ENCODE results near the gene FOXP1. TPM values are rescaled to one million over a fixed set of nuclear protein-coding genes. Genes with fewer than 3 reads are reported as not detected.

Gene FOXP1
- polyA plus RNA-seq, 1 experiment: 56.6 TPM

- no peaks in the 10 kb centered on the region for H3K27me3 ChIP-seq (ENCODE audit: control insufficient read depth, insufficient read depth, low read length)
- no peak for DNase-seq (ENCODE audit: low read depth, low spot score)
- no peak overlapping the region for H3K27ac ChIP-seq (ENCODE audit: low read depth, low read length)
- no peak overlapping the region for H3K4me3 ChIP-seq (ENCODE audit: low read depth, low read length)
- TF ChIP-seq CTCF (IDR thresholded peaks at IDR 0.05; ENCODE audit: low read depth, low read length): no peak
- POLR2A ChIA-PET: interaction anchor here (0.7 kb wide), 1 partner anchor 117 kb away, joined by 4 read pairs; no protein-coding TSS in a partner anchor
- H3K9me3 ChIP-seq (ENCODE audit: control insufficient read depth, insufficient read depth, low read length): no peaks in the 10 kb centered on the region
- CTCF ChIA-PET: no interaction called here
Measured at GRCh38 chr3:71511446-71511845, 72.1 kb downstream of the FOXP1 start.

GRCh38 chr3:71511037-71511436, 72.5 kb downstream of the FOXP1 start:
- ChIA-PET POLR2A (interaction anchor here (0.6 to 0.7 kb wide), 2 partner anchors 15 to 117 kb away, joined by 3 to 4 read pairs; no protein-coding TSS in a partner anchor), CTCF (interaction anchor here (0.5 to 1.1 kb wide), 2 partner anchors 57 to 142 kb away, joined by 3 read pairs; no protein-coding TSS in a partner anchor)
- no peaks in the 10 kb centered on the region for H3K27me3 ChIP-seq (ENCODE audit: control insufficient read depth, insufficient read depth, low read length)
- H3K4me3 ChIP-seq (ENCODE audit: low read depth, low read length): no peak overlapping the region
- no peaks in the 10 kb centered on the region for H3K9me3 ChIP-seq (ENCODE audit: control insufficient read depth, insufficient read depth, low read length)
- no peak for TF ChIP-seq CTCF (IDR thresholded peaks at IDR 0.05; ENCODE audit: low read depth, low read length)
- no peak for DNase-seq (ENCODE audit: low read depth, low spot score)
- H3K27ac ChIP-seq (ENCODE audit: low read depth, low read length): no peak overlapping the region

GRCh38 chr3:71510510-71510909, 73.0 kb downstream of the FOXP1 start:
- H3K4me3 ChIP-seq (ENCODE audit: low read depth, low read length): no peak overlapping the region
- H3K27ac ChIP-seq (ENCODE audit: low read depth, low read length): no peak overlapping the region
- CTCF ChIA-PET: interaction anchor here (0.5 to 1.1 kb wide), 4 partner anchors 58 to 434 kb away, joined by 3 to 5 read pairs (median 3); no protein-coding TSS in a partner anchor
- DNase-seq (ENCODE audit: low read depth, low spot score): no peak
- H3K9me3 ChIP-seq (ENCODE audit: control insufficient read depth, insufficient read depth, low read length): no peaks in the 10 kb centered on the region
- POLR2A ChIA-PET: interaction anchor here (0.6 to 0.7 kb wide), 2 partner anchors 14 to 117 kb away, joined by 3 to 4 read pairs; no protein-coding TSS in a partner anchor
- TF ChIP-seq CTCF (IDR thresholded peaks at IDR 0.05; ENCODE audit: low read depth, low read length): peak; percentile 37
- no peaks in the 10 kb centered on the region for H3K27me3 ChIP-seq (ENCODE audit: control insufficient read depth, insufficient read depth, low read length)

GRCh38 chr3:71509066-71509465, 74.5 kb downstream of the FOXP1 start:
- CTCF ChIA-PET: no interaction called here
- no peak for DNase-seq (ENCODE audit: low read depth, low spot score)
- H3K4me3 ChIP-seq (ENCODE audit: low read depth, low read length): no peak overlapping the region
- H3K9me3 ChIP-seq (ENCODE audit: control insufficient read depth, insufficient read depth, low read length): no peaks in the 10 kb centered on the region
- no peaks in the 10 kb centered on the region for H3K27me3 ChIP-seq (ENCODE audit: control insufficient read depth, insufficient read depth, low read length)
- TF ChIP-seq CTCF (IDR thresholded peaks at IDR 0.05; ENCODE audit: low read depth, low read length): no peak
- POLR2A ChIA-PET: interaction anchor here (0.8 kb wide), 1 partner anchor 27 kb away, joined by 6 read pairs; no protein-coding TSS in a partner anchor
- H3K27ac ChIP-seq (ENCODE audit: low read depth, low read length): no peak overlapping the region

- ChIA-PET POLR2A (no interaction called here), CTCF (no interaction called here)
- no peak overlapping the region for H3K27ac ChIP-seq (ENCODE audit: low read depth, low read length)
- no peak for TF ChIP-seq CTCF (IDR thresholded peaks at IDR 0.05; ENCODE audit: low read depth, low read length)
- H3K4me3 ChIP-seq (ENCODE audit: low read depth, low read length): no peak overlapping the region
- no peaks in the 10 kb centered on the region for H3K9me3 ChIP-seq (ENCODE audit: control insufficient read depth, insufficient read depth, low read length)
- H3K27me3 ChIP-seq (ENCODE audit: control insufficient read depth, insufficient read depth, low read length): no peaks in the 10 kb centered on the region
- DNase-seq (ENCODE audit: low read depth, low spot score): no peak
Measured at GRCh38 chr3:71505767-71506350, 77.7 kb downstream of the FOXP1 start.

Measured in AG04450 (cell line).